Upper lobe of left lung (tissue), 4 donors: Measurements from ENCODE around the gene ZNF611.
"Not testable (repeated sequence)": the region's sequence is repeated elsewhere in the genome, so short reads cannot be mapped to it uniquely, and the experiment has no call there.

Experiments used
- EP300 ChIP-seq, 4 donors: sonication (generic); formaldehyde crosslinking; IDR thresholded peaks; one replicate each; pipeline ENCODE4 v1.5.1; 2017; ENCODE audit warnings: antibody characterized with exemption in 4 of 4, control low read depth in 2 of 4
- POLR2A ChIP-seq, 4 donors: fragments of 450-650 bp; IDR thresholded peaks; one replicate each; pipeline ENCODE4 v1.5.1; 2016 to 2017; ENCODE audit warnings: antibody characterized with exemption in 4 of 4, mild to moderate bottlenecking in 2 of 4
- TF ChIP-seq, protein P1 (sequence below), 6 experiments: fragments of 450-650 bp in 4 of 6; fragments of 200-600 bp in 2 of 6; sonication (generic) in 2 of 6; IDR thresholded peaks; one replicate each; pipeline ENCODE4 v1.5.1; 2016 to 2019; ENCODE audit warnings: antibody characterized with exemption in 6 of 6

DNA sequence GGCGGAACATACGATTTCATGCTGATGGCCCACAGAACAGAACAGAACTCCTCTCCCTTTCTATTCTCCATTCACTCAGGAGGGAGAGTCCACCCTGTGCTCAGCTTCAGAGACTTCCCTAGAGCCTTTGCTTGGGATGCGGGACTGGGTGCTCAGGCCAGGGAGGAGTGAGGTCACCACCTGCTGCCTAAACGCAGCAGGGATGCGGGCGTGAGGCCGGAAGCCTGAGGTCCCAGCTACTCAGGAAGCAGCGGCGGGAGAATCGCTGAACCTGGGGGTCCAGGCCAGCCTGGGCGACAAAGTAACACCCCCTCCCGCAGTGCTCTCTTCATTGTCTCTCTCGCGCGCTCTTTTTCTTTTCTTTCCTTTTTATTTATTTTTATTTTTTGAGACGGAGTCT lies 8.8 kb downstream of the ZNF611 start:
- TF ChIP-seq, protein P1, sequence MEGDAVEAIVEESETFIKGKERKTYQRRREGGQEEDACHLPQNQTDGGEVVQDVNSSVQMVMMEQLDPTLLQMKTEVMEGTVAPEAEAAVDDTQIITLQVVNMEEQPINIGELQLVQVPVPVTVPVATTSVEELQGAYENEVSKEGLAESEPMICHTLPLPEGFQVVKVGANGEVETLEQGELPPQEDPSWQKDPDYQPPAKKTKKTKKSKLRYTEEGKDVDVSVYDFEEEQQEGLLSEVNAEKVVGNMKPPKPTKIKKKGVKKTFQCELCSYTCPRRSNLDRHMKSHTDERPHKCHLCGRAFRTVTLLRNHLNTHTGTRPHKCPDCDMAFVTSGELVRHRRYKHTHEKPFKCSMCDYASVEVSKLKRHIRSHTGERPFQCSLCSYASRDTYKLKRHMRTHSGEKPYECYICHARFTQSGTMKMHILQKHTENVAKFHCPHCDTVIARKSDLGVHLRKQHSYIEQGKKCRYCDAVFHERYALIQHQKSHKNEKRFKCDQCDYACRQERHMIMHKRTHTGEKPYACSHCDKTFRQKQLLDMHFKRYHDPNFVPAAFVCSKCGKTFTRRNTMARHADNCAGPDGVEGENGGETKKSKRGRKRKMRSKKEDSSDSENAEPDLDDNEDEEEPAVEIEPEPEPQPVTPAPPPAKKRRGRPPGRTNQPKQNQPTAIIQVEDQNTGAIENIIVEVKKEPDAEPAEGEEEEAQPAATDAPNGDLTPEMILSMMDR (IDR thresholded peaks at IDR 0.05) = not testable (repeated sequence)
- not testable (repeated sequence) for TF ChIP-seq EP300, POLR2A (IDR thresholded peaks at IDR 0.05)
